DOHH2 (cell line): ENCODE results near the gene ETNK2.
"Not testable (repeated sequence)": the region's sequence is repeated elsewhere in the genome, so short reads cannot be mapped to it uniquely, and the experiment has no call there.

Experiments
- H3F3A ChIP-seq: fragments of 200-600 bp; sonication (generic), shearing (Covaris generic); 2 replicates; pipeline ENCODE4 v1.6.0; 2016; ENCODE audit warnings: antibody characterized with exemption, mild to moderate bottlenecking; ENCODE audit not compliant: control insufficient read depth, insufficient read depth
- H3K27ac ChIP-seq: fragments of 200-600 bp; sonication (generic); 2 replicates; pipeline ENCODE4 v1.5.1; 2014; ENCODE audit warnings: low read depth, mild to moderate bottlenecking, low read length, moderate library complexity
- H3K27me3 ChIP-seq: fragments of 200-600 bp; sonication (generic); 2 replicates; pipeline ENCODE4 v1.6.1; 2014; ENCODE audit warnings: mild to moderate bottlenecking, low read length, mixed read lengths; ENCODE audit not compliant: control insufficient read depth
- H3K36me3 ChIP-seq: fragments of 200-600 bp; sonication (generic); 2 replicates; pipeline ENCODE4 v1.6.1; 2014; ENCODE audit warnings: mild to moderate bottlenecking, low read length, moderate library complexity, mixed read lengths; ENCODE audit not compliant: control insufficient read depth
- H3K4me1 ChIP-seq: fragments of 200-600 bp; sonication (generic); 2 replicates; pipeline ENCODE4 v1.6.1; 2014; ENCODE audit warnings: mild to moderate bottlenecking, low read length, mixed read lengths; ENCODE audit not compliant: control insufficient read depth
- H3K4me2 ChIP-seq: fragments of 200-600 bp; sonication (generic); 2 replicates; pipeline ENCODE4 v1.6.0; 2014; ENCODE audit warnings: mild to moderate bottlenecking, low read length, moderate library complexity
- H3K4me3 ChIP-seq: fragments of 200-600 bp; sonication (generic); 2 replicates; pipeline ENCODE4 v1.5.1; 2014; ENCODE audit warnings: mild to moderate bottlenecking, low read length, mixed read lengths
- H3K79me2 ChIP-seq: fragments of 200-600 bp; sonication (generic); 2 replicates; pipeline ENCODE4 v1.6.1; 2014; ENCODE audit warnings: mild to moderate bottlenecking, low read length, mixed read lengths; ENCODE audit not compliant: control insufficient read depth
- H3K9me2 ChIP-seq: fragments of 200-600 bp; sonication (generic); replicated peaks from 2 replicates; pipeline ENCODE4 v1.6.1; 2014; ENCODE audit warnings: mild to moderate bottlenecking, low read length, mixed read lengths; ENCODE audit not compliant: control insufficient read depth
- H3K9me3 ChIP-seq: fragments of 200-600 bp; sonication (generic); 2 replicates; pipeline ENCODE4 v1.6.1; 2014; ENCODE audit warnings: antibody characterized with exemption, low read length, mixed read lengths; ENCODE audit not compliant: control insufficient read depth, insufficient read depth
- H4K20me1 ChIP-seq: fragments of 200-600 bp; sonication (generic); 2 replicates; pipeline ENCODE4 v1.6.0; 2014; ENCODE audit warnings: low read depth, mild to moderate bottlenecking, antibody characterized with exemption, low read length, moderate library complexity; ENCODE audit not compliant: control insufficient read depth, insufficient read depth
- EZH2phosphoT487 ChIP-seq: fragments of 200-600 bp; sonication (generic); IDR thresholded peaks from 2 replicates; pipeline ENCODE4 v1.6.1; 2017; ENCODE audit warnings: borderline replicate concordance, mild to moderate bottlenecking, antibody characterized with exemption, low read length, moderate library complexity, mixed read lengths
- TF ChIP-seq, protein P1 (sequence below): fragments of 200-600 bp; sonication (generic); IDR thresholded peaks from one replicate; pipeline ENCODE4 v1.5.1; 2014; ENCODE audit warnings: antibody characterized with exemption, mild to moderate bottlenecking, low read depth, low read length; ENCODE audit not compliant: poor library complexity, severe bottlenecking

ETNK2 gene

DNA sequence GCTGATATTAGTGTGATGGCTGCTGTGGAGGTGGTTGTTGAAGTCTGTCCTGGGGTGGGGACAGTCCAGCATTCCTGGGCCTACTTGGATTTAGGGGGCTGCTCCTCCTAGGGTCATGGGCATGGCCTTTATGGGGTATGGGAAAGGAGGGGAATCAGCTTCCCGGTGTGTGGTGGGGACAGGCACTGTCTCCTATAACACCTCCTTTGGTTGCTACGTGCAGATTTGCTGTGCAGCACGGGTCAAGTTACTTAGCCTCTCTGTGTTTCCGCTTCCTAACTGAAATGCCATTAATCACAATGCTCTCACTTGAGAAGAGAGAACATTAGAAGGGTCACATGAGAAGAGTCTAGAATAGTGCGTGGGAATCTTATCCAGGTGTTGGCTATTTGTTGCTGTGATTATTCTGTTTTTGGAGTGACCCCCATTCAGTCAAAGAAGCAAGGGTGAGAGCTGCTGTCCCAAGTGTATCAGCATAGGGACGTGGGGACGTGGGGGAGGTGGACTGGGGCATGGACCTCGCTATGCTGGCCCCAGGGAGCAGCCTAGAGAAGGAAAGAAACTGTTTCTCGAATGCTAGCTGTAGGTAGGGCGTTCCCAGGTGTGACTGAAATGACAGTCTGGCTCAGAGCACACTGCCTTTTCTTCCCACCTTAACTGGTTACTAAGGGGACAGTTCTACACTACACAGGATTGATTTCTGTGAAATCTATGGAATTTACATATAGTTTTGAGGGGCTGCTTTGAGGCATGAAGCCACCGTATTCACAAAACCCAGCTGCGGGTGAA is 59.0 kb downstream of the ETNK2 start:
- no peak overlapping the region for H3K27ac ChIP-seq
- H3F3A ChIP-seq = no peaks in the 10 kb centered on the region
- no peaks in the 10 kb centered on the region for H3K9me2 ChIP-seq
- H3K27me3 ChIP-seq = no peaks in the 10 kb centered on the region
- no peak overlapping the region for H3K4me3 ChIP-seq
- H3K4me2 ChIP-seq = no peak overlapping the region
- no peaks in the 10 kb centered on the region for H3K79me2 ChIP-seq
- H3K36me3 ChIP-seq = no peaks in the 10 kb centered on the region
- no peaks in the 10 kb centered on the region for H4K20me1 ChIP-seq
- no peaks in the 10 kb centered on the region for H3K4me1 ChIP-seq
- no peaks in the 10 kb centered on the region for H3K9me3 ChIP-seq
- TF ChIP-seq EZH2phosphoT487 = no peak
- TF ChIP-seq, protein P1, sequence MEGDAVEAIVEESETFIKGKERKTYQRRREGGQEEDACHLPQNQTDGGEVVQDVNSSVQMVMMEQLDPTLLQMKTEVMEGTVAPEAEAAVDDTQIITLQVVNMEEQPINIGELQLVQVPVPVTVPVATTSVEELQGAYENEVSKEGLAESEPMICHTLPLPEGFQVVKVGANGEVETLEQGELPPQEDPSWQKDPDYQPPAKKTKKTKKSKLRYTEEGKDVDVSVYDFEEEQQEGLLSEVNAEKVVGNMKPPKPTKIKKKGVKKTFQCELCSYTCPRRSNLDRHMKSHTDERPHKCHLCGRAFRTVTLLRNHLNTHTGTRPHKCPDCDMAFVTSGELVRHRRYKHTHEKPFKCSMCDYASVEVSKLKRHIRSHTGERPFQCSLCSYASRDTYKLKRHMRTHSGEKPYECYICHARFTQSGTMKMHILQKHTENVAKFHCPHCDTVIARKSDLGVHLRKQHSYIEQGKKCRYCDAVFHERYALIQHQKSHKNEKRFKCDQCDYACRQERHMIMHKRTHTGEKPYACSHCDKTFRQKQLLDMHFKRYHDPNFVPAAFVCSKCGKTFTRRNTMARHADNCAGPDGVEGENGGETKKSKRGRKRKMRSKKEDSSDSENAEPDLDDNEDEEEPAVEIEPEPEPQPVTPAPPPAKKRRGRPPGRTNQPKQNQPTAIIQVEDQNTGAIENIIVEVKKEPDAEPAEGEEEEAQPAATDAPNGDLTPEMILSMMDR = no peak

DNA sequence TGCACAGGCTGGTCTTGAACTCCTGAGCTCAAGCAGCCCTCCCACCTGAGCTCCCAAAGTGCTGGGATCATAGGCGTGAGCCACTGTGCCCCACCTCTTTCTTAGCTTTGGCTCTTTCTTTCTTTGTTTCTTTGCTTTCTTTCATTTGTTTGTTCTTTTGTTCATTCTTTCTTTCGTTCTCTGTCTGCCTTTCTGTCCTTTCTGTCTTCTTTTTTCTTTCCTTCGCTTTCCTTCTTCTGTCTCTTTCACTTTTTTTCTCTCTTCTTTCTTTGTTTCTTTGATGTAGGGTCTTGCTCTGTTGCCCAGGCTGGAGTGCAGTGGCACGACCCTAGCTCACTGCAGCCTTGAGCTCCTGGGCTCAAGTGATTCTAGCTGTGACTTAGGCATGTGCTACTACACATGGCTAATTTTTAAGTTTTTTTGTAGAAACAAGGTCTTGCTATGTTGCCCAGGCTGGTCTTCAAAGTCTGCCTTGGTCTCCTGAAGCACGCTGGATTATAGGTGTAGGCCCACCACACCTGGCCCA is 60.0 kb downstream of the ETNK2 start:
- no peaks in the 10 kb centered on the region for H3K4me1 ChIP-seq
- H3K27ac ChIP-seq = no peak overlapping the region

DNA sequence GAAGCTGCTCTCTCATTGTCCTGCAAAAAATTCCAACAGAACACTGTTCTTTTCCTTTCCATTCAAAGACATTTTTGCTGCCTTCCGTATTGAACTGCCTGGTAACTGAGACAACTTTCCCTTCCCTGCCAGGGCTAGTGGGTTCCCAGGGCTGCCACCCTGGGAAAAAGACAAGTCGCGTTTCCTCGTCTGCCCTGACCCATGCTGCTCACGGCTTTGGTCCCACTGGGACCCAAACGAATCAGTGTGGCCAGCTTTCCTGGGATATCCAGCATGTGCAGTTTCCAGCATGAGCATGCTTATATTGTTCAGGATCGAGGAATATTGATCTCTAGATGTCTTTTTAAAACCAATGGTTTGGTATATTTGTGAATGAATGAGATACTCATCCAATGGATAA is 60.8 kb downstream of the ETNK2 start:
- H3F3A ChIP-seq = no peaks in the 10 kb centered on the region
- H3K36me3 ChIP-seq = no peaks in the 10 kb centered on the region
- H3K27me3 ChIP-seq = no peaks in the 10 kb centered on the region
- no peaks in the 10 kb centered on the region for H3K9me2 ChIP-seq
- no peaks in the 10 kb centered on the region for H3K9me3 ChIP-seq
- H4K20me1 ChIP-seq = no peaks in the 10 kb centered on the region
- H3K4me1 ChIP-seq = no peaks in the 10 kb centered on the region
- TF ChIP-seq EZH2phosphoT487 = no peak
- TF ChIP-seq, protein P1 = no peak
- H3K27ac ChIP-seq = no peak overlapping the region
- H3K79me2 ChIP-seq = no peaks in the 10 kb centered on the region
- H3K4me2 ChIP-seq = no peak overlapping the region
- no peak overlapping the region for H3K4me3 ChIP-seq

More for the DNA sequence above, 60.0 kb downstream of the ETNK2 start:
- Histone ChIP-seq H3K79me2 (no peaks in the 10 kb centered on the region), H4K20me1 (no peaks in the 10 kb centered on the region), H3K9me3 (no peaks in the 10 kb centered on the region), H3K27me3 (no peaks in the 10 kb centered on the region), H3K9me2 (no peaks in the 10 kb centered on the region), H3K36me3 (no peaks in the 10 kb centered on the region), H3F3A (no peaks in the 10 kb centered on the region), H3K4me3 (no peak overlapping the region), H3K4me2 (no peak overlapping the region)
- no peak for TF ChIP-seq EZH2phosphoT487
- TF ChIP-seq, protein P1 = no peak

DNA sequence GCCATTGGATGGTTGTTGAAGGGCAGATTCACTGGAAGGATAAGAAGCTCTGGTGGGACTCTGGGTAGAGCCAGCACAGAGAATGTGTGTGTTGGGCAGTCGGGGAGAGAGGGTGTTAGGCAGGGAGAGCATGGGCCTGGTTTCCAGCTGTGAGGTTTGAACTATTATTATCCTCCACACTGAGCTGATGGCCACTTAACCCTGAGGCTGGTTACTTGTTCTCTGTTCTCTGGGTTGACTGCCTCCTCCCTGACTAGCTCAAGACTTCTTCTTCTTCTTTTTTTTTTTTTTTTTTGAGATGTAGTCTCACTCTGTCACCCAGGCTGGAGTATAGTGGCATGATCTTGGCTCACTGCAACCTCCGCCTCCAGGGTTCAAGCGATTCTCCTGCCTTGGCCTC is 61.7 kb downstream of the ETNK2 start:
- H3K27me3 ChIP-seq, H3F3A ChIP-seq, H3K4me3 ChIP-seq, H4K20me1 ChIP-seq, H3K27ac ChIP-seq, H3K9me3 ChIP-seq, H3K36me3 ChIP-seq, H3K79me2 ChIP-seq, H3K9me2 ChIP-seq, H3K4me2 ChIP-seq, H3K4me1 ChIP-seq: not testable (repeated sequence)
